IMR-90 (cell line): Measurements from ENCODE around the gene TDRD7. TPM values are rescaled to one million over a fixed set of nuclear protein-coding genes. Genes with fewer than 3 reads are reported as not detected.

Source experiments
- ATAC-seq: fragments of 200-7000 bp; cut with Tn5 transposase; 2 replicates; pipeline ENCODE4 v1.9.1; 2020; ENCODE audit warnings: low read depth, mild to moderate bottlenecking, moderate library complexity
- BruUV-seq: library from RNA; stranded (reverse); fragments of 400-500 nt; replicated peaks from 2 replicates; lab custom pipeline; 2021; lab: Mats Ljungman, UMichigan
- CTCF ChIA-PET: fragments of 300-600 bp; formaldehyde crosslinking; extraction: SDS; loops from one replicate; lab custom pipeline; 2021; ENCODE audit warnings: antibody characterized with exemption; lab: Yijun Ruan, JAX
- POLR2A ChIA-PET: fragments of 300-600 bp; sonication (Branson Sonifier 250); formaldehyde crosslinking; loops from one replicate; lab custom pipeline; 2022; ENCODE audit warnings: antibody characterized with exemption; ENCODE audit not compliant: unreplicated experiment; lab: Charles Lee
- DNase-seq: peaks from one replicate; pipeline ENCODE4 v3.0.0; 2013
- H2AFZ ChIP-seq: replicated peaks from 2 replicates; pipeline ENCODE3; 2013; ENCODE audit warnings: low read length, mild to moderate bottlenecking; ENCODE audit not compliant: poor library complexity
- H2AK5ac ChIP-seq: 2 replicates; pipeline ENCODE4 v1.6.1; 2013; ENCODE audit warnings: low read depth, low read length, inconsistent platforms
- H2AK9ac ChIP-seq: replicated peaks from 2 replicates; pipeline ENCODE3; 2013; ENCODE audit warnings: mild to moderate bottlenecking, low read depth, low read length, moderate library complexity; ENCODE audit not compliant: poor library complexity
- H2BK120ac ChIP-seq: 2 replicates; pipeline ENCODE4 v1.6.1; 2013; ENCODE audit warnings: low read depth, low read length, inconsistent platforms
- H2BK15ac ChIP-seq: 3 replicates; pipeline ENCODE4 v1.6.1; 2013; ENCODE audit warnings: low read depth, low read length, inconsistent platforms
- H2BK20ac ChIP-seq: 2 replicates; pipeline ENCODE4 v1.6.1; 2013; ENCODE audit warnings: low read depth, mild to moderate bottlenecking, inconsistent platforms, low read length, moderate library complexity
- H2BK5ac ChIP-seq: 2 replicates; pipeline ENCODE4 v1.6.1; 2013; ENCODE audit warnings: mild to moderate bottlenecking, low read depth, low read length, inconsistent platforms; ENCODE audit not compliant: poor library complexity, severe bottlenecking
- H3K14ac ChIP-seq: replicated peaks from 2 replicates; pipeline ENCODE4 v1.6.1; 2013; ENCODE audit warnings: low read depth, low read length, inconsistent platforms
- H3K18ac ChIP-seq: 2 replicates; pipeline ENCODE4 v1.6.1; 2013; ENCODE audit warnings: low read depth, low read length, control low read depth
- H3K23ac ChIP-seq: 2 replicates; pipeline ENCODE4 v1.6.1; 2013; ENCODE audit warnings: low read depth, low read length, inconsistent platforms
- H3K27ac ChIP-seq: 2 replicates; pipeline ENCODE4 v1.5.1; 2013; ENCODE audit warnings: mild to moderate bottlenecking, control low read depth, low read length; ENCODE audit not compliant: insufficient read depth
- H3K27me3 ChIP-seq: 2 replicates; pipeline ENCODE4 v1.6.1; 2013; ENCODE audit warnings: low read length; ENCODE audit not compliant: control insufficient read depth, insufficient read depth
- H3K36me3 ChIP-seq: 2 replicates; pipeline ENCODE4 v1.6.1; 2013; ENCODE audit warnings: low read length, mixed read lengths; ENCODE audit not compliant: control insufficient read depth, insufficient read depth
- H3K4ac ChIP-seq: 2 replicates; pipeline ENCODE4 v1.6.1; 2013; ENCODE audit warnings: low read depth, low read length, inconsistent platforms
- H3K4me1 ChIP-seq: 2 replicates; pipeline ENCODE4 v1.6.1; 2013; ENCODE audit warnings: low read length, mixed read lengths; ENCODE audit not compliant: control insufficient read depth, insufficient read depth
- H3K4me2 ChIP-seq: 2 replicates; pipeline ENCODE4 v1.6.1; 2013; ENCODE audit warnings: low read depth, mild to moderate bottlenecking, control low read depth, low read length, moderate library complexity
- H3K4me3 ChIP-seq: 2 replicates; pipeline ENCODE4 v1.5.1; 2013; ENCODE audit warnings: low read depth, mild to moderate bottlenecking, control low read depth, low read length, moderate library complexity; ENCODE audit not compliant: insufficient read depth
- H3K56ac ChIP-seq: 2 replicates; pipeline ENCODE4 v1.6.1; 2013; ENCODE audit warnings: low read length, inconsistent platforms; ENCODE audit not compliant: insufficient read depth; ENCODE audit errors: extremely low read depth
- H3K79me1 ChIP-seq, 2 experiments: 2 replicates each; pipeline ENCODE4 v1.6.1; 2013; ENCODE audit warnings: low read length in 2 of 2, inconsistent platforms in 1 of 2, low read depth in 1 of 2
- H3K9ac ChIP-seq: 2 replicates; pipeline ENCODE4 v1.6.1; 2013; ENCODE audit warnings: low read depth, low read length, control low read depth
- H3K9me1 ChIP-seq: 2 replicates; pipeline ENCODE4 v1.6.1; 2013; ENCODE audit warnings: low read length, inconsistent platforms; ENCODE audit not compliant: insufficient read depth
- H3K9me3 ChIP-seq: 2 replicates; pipeline ENCODE4 v1.6.1; 2013; ENCODE audit warnings: low read length; ENCODE audit not compliant: control insufficient read depth, insufficient read depth
- H4K20me1 ChIP-seq: 2 replicates; pipeline ENCODE4 v1.6.1; 2013; ENCODE audit warnings: low read length, inconsistent platforms; ENCODE audit not compliant: insufficient read depth
- H4K5ac ChIP-seq: 2 replicates; pipeline ENCODE4 v1.6.1; 2013; ENCODE audit warnings: mild to moderate bottlenecking, low read depth, low read length, control low read depth
- H4K8ac ChIP-seq, 2 experiments: 2 replicates each; pipeline ENCODE4 v1.6.1; 2013; ENCODE audit warnings: low read depth in 2 of 2, low read length in 2 of 2, control low read depth in 1 of 2, inconsistent platforms in 1 of 2
- H4K91ac ChIP-seq: 2 replicates; pipeline ENCODE4 v1.6.1; 2013; ENCODE audit warnings: low read depth, low read length, inconsistent platforms; ENCODE audit not compliant: insufficient read depth
- CHD1 ChIP-seq: IDR thresholded peaks from 2 replicates; pipeline ENCODE4 v1.6.1; 2012; ENCODE audit warnings: low read depth, low read length, improper control_type of control experiment
- FOS ChIP-seq: fragments of 150-350 bp; IDR thresholded peaks from 2 replicates; pipeline ENCODE4 v1.6.1; 2016; ENCODE audit warnings: low read depth, low read length
- MAFK ChIP-seq: IDR thresholded peaks from 2 replicates; pipeline ENCODE4 v1.6.1; 2012; ENCODE audit warnings: low read depth, low read length, improper control_type of control experiment
- MAZ ChIP-seq: IDR thresholded peaks from 2 replicates; pipeline ENCODE4 v1.6.1; 2012; ENCODE audit warnings: low read depth, mild to moderate bottlenecking, low read length, improper control_type of control experiment, moderate library complexity, borderline replicate concordance
- NFE2L2 ChIP-seq: fragments of 150-350 bp; IDR thresholded peaks from 2 replicates; pipeline ENCODE4 v1.6.1; 2016; ENCODE audit warnings: low read depth, mild to moderate bottlenecking, low read length
- POLR2A ChIP-seq: IDR thresholded peaks from 2 replicates; pipeline ENCODE4 v1.6.1; 2012; ENCODE audit warnings: mild to moderate bottlenecking, low read depth, low read length
- RAD21 ChIP-seq: IDR thresholded peaks from 2 replicates; pipeline ENCODE4 v1.6.1; 2012; ENCODE audit warnings: low read length, improper control_type of control experiment
- RFX5 ChIP-seq: IDR thresholded peaks from 2 replicates; pipeline ENCODE4 v1.8.0; 2012; ENCODE audit warnings: low read depth, mild to moderate bottlenecking, low read length, moderate library complexity
- SMC3 ChIP-seq: fragments of 150-350 bp; IDR thresholded peaks from 2 replicates; pipeline ENCODE4 v1.6.1; 2016; ENCODE audit warnings: low read depth, mild to moderate bottlenecking, antibody characterized with exemption, low read length, moderate library complexity
- WGBS, 2 experiments: methylation state at CpG; one replicate each; pipeline versions ENCODE4 v1.1.5 to v1.1.7; 2013; ENCODE audit warnings: missing lambda C conversion rate in 2 of 2; ENCODE audit not compliant: insufficient read length in 1 of 2; ENCODE audit errors: extremely low coverage in 2 of 2; 5-methylcytosine and 5-hydroxymethylcytosine counted together
- dilution Hi-C: fragments of 300-500 bp; cut with HindIII; formaldehyde crosslinking; loops from one replicate; pipeline ENCODE4 v1.14.3; 2018; ENCODE audit warnings: low sequenced_read_pairs; ENCODE audit not compliant: unreplicated experiment
- in situ Hi-C: fragments of 300-500 bp; cut with MboI; formaldehyde crosslinking; loops from 3 replicates; pipeline ENCODE4 v1.14.3; 2019; ENCODE audit warnings: low sequenced_read_pairs, inconsistent platforms, mixed read lengths
- intact Hi-C: fragments of 100-400 bp; cut with micrococcal nuclease; formaldehyde crosslinking; loops from 2 replicates; pipeline ENCODE4 v1.10.0; 2022
- polyA plus RNA-seq, 3 experiments: library from polyadenylated mRNA; depleted of rRNA; stranded (reverse); fragments of >200 nt; gene quantifications; 2 replicates each; pipeline ENCODE4 v1.2.3, GENCODE V29; 2012; ENCODE audit warnings: low replicate concordance in 1 of 3
- total RNA-seq: library from RNA; depleted of rRNA; stranded (reverse); fragments of >200 nt; gene quantifications from 2 replicates; pipeline ENCODE4 v1.2.3, GENCODE V29; 2012

The TDRD7 gene
- total and polyA plus RNA-seq, 2 of the 4 experiments (the other 2 are of a cell fraction) = 4.4 to 9.7 TPM

DNA sequence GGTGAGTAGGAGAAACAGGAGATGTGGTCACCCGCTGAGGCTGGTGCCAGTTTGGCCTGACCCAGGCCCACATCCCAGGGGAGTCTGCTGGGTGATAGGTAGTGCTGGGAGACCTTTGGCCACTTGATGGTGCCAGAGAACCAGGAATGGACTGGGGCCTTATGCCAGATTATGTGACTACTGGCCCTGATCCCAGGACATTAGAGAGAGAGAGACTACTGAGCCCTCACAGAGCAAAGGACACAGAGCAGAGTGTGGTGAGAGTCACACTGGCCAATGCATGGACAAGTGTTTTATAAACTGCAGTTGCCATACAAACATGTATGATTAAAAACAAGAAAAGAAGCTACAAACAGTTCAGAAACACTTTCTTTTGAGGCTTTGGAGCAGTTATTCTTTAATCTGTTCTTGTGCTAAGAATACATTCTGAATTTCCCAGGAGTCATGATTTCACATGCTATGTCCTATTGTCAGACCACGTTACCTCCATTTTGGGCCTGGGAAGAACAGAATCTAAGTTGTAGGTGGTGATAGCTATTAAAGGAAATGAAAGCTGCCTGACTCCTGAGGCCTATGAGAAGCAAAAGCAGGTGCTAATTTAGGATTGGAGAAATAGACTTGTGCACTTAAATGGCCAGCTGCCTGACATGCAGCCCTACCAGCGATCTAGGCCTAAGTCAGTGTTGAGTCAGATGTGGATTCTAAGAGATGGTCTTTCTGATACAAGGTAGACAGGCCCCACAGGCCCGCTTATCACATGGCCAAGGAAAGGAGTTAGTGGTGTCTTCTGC lies 57.0 kb downstream of the TDRD7 start (continued):
- peak; percentile 92 for TF ChIP-seq SMC3
- no peak for TF ChIP-seq FOS

DNA sequence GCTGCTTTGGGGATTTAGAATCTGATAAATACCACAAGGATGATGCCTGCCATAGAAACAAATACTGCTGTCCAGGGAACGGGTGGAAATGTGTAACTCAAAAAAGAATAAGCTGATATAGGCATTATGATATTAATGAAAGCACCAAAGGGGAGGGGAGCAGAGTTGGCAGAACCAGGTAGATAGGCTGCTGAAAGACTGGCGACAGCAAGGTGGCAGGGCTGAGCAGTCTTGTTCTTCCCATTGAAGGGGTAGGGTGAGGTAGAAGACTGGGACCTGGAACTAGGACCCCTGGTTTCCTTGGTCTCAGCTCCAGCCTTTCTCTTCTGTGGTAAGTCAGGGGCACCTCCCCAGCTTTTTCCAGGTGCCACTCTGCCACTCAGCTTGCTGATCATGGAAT lies 58.2 kb downstream of the TDRD7 start:
- in situ Hi-C loops = no loop called here
- peaks cover 3% of the 10 kb centered on the region; the same call in 1 of the 2 replicates for H3K36me3 ChIP-seq
- ATAC-seq = no peak

More for the DNA sequence above, 58.2 kb downstream of the TDRD7 start:
- Histone ChIP-seq H3K79me1 (no peaks in the 10 kb centered on the region), H3K9me3 (no peaks in the 10 kb centered on the region), H3K4me3 (no peak overlapping the region), H3K18ac (no peak overlapping the region), H2AFZ (no peak overlapping the region), H2AK9ac (no peak overlapping the region), H3K23ac (no peak overlapping the region), H3K27ac (no peak overlapping the region), H2BK15ac (no peak overlapping the region), H2BK120ac (no peak overlapping the region), H2BK20ac (no peak overlapping the region), H3K27me3 (no peaks in the 10 kb centered on the region), H3K56ac (no peak overlapping the region), H4K8ac (no peak overlapping the region), H3K4me1 (peaks cover 10% of the 10 kb centered on the region), H4K91ac (no peak overlapping the region), H3K9ac (no peak overlapping the region), H3K4ac (no peak overlapping the region), H3K9me1 (no peaks in the 10 kb centered on the region), H2BK5ac (no peak overlapping the region), H2AK5ac (no peak overlapping the region), H4K20me1 (no peaks in the 10 kb centered on the region; the same call in 1 of the 2 replicates), H3K14ac (no peak overlapping the region), H4K5ac (no peak overlapping the region), H3K4me2 (no peak overlapping the region)
- ChIA-PET CTCF (interaction anchor here (0.5 to 7.4 kb wide), 7 partner anchors 10 to 928 kb away, joined by 3 to 119 read pairs (median 7); partner anchors contain the start of genes NCBP1 and TSTD2), POLR2A (no interaction called here)
- intact Hi-C loops (no loop called here), dilution Hi-C loops (no loop called here)
- DNase-seq = no peak
- no TSS peak for BruUV-seq
- TF ChIP-seq MAZ = no peak
- no peak for TF ChIP-seq RAD21
- no peak for TF ChIP-seq NFE2L2
- no peak for TF ChIP-seq SMC3
- TF ChIP-seq MAFK = no peak
- TF ChIP-seq POLR2A = no peak
- TF ChIP-seq RFX5 = no peak
- no peak for TF ChIP-seq CHD1
- 71% methylated on average over 1 of the region's 2 CpGs; no CpG with 5 or more reads in 1 of the 2 experiments for WGBS, 2 experiments
